ENCODE results near the gene CYBC1.

CYBC1 gene

GRCh38 chr17:82487910-82488309 is 37.4 kb upstream of the CYBC1 start:
- H3K27me3 ChIP-seq (ENCODE audit: insufficient read depth, insufficient read length), result no peaks in the 10 kb centered on the region
- peaks cover 4% of the 10 kb centered on the region for H3K4me1 ChIP-seq (ENCODE audit: insufficient read depth, insufficient read length)
- no peak overlapping the region for H3K4me3 ChIP-seq (ENCODE audit: insufficient read length, low read depth)
- no peak for TF ChIP-seq ZNF274 (IDR thresholded peaks at IDR 0.05; ENCODE audit: low read depth, low read length)
- no peak for TF ChIP-seq YY1 (IDR thresholded peaks at IDR 0.05; ENCODE audit: insufficient read depth, insufficient read length)
- no peak for TF ChIP-seq SUZ12 (IDR thresholded peaks at IDR 0.05; ENCODE audit: extremely low read depth, insufficient read depth, insufficient read length)
- DNase-seq (ENCODE audit: low read depth, low spot score), result no peak
- H3K36me3 ChIP-seq (ENCODE audit: insufficient read depth, insufficient read length, low read length), result peaks cover 60% of the 10 kb centered on the region
- H3K9me3 ChIP-seq (ENCODE audit: insufficient read depth, low read length), result no peaks in the 10 kb centered on the region
- no peak overlapping the region for H3K9ac ChIP-seq (ENCODE audit: insufficient read length, low read depth)

GRCh38 chr17:82486231-82487094 is 35.9 kb upstream of the CYBC1 start:
- peaks cover 73% of the 10 kb centered on the region for H3K36me3 ChIP-seq (ENCODE audit: insufficient read depth, insufficient read length, low read length)

GRCh38 chr17:82483836-82484235 is 33.3 kb upstream of the CYBC1 start:
- Histone ChIP-seq H3K9ac (ENCODE audit: insufficient read length, low read depth) (no peak overlapping the region), H3K9me3 (ENCODE audit: insufficient read depth, low read length) (no peaks in the 10 kb centered on the region), H3K36me3 (ENCODE audit: insufficient read depth, insufficient read length, low read length) (peaks cover 88% of the 10 kb centered on the region), H3K27me3 (ENCODE audit: insufficient read depth, insufficient read length) (no peaks in the 10 kb centered on the region), H3K4me1 (ENCODE audit: insufficient read depth, insufficient read length) (peaks cover 4% of the 10 kb centered on the region), H3K4me3 (ENCODE audit: insufficient read length, low read depth) (no peak overlapping the region)
- no peak for TF ChIP-seq YY1 (IDR thresholded peaks at IDR 0.05; ENCODE audit: insufficient read depth, insufficient read length)
- TF ChIP-seq SUZ12 (IDR thresholded peaks at IDR 0.05; ENCODE audit: extremely low read depth, insufficient read depth, insufficient read length), result no peak
- no peak for TF ChIP-seq ZNF274 (IDR thresholded peaks at IDR 0.05; ENCODE audit: low read depth, low read length)
- DNase-seq (ENCODE audit: low read depth, low spot score), result no peak

More at GRCh38 chr17:82486231-82487094, 35.9 kb upstream of the CYBC1 start:
- Histone ChIP-seq H3K27me3 (ENCODE audit: insufficient read depth, insufficient read length) (no peaks in the 10 kb centered on the region), H3K4me1 (ENCODE audit: insufficient read depth, insufficient read length) (peaks cover 4% of the 10 kb centered on the region), H3K4me3 (ENCODE audit: insufficient read length, low read depth) (no peak overlapping the region), H3K9me3 (ENCODE audit: insufficient read depth, low read length) (no peaks in the 10 kb centered on the region), H3K9ac (ENCODE audit: insufficient read length, low read depth) (no peak overlapping the region)
- no peak for DNase-seq (ENCODE audit: low read depth, low spot score)
- TF ChIP-seq YY1 (IDR thresholded peaks at IDR 0.05; ENCODE audit: insufficient read depth, insufficient read length) (no peak), ZNF274 (IDR thresholded peaks at IDR 0.05; ENCODE audit: low read depth, low read length) (no peak), SUZ12 (IDR thresholded peaks at IDR 0.05; ENCODE audit: extremely low read depth, insufficient read depth, insufficient read length) (no peak)

GRCh38 chr17:82483204-82483660 is 32.7 kb upstream of the CYBC1 start:
- peaks cover 4% of the 10 kb centered on the region for H3K4me1 ChIP-seq (ENCODE audit: insufficient read depth, insufficient read length)
- no peak for DNase-seq (ENCODE audit: low read depth, low spot score)
- H3K4me3 ChIP-seq (ENCODE audit: insufficient read length, low read depth), result no peak overlapping the region
- H3K27me3 ChIP-seq (ENCODE audit: insufficient read depth, insufficient read length), result no peaks in the 10 kb centered on the region
- H3K36me3 ChIP-seq (ENCODE audit: insufficient read depth, insufficient read length, low read length), result peaks cover 89% of the 10 kb centered on the region
- no peaks in the 10 kb centered on the region for H3K9me3 ChIP-seq (ENCODE audit: insufficient read depth, low read length)
- TF ChIP-seq YY1 (IDR thresholded peaks at IDR 0.05; ENCODE audit: insufficient read depth, insufficient read length) (no peak), SUZ12 (IDR thresholded peaks at IDR 0.05; ENCODE audit: extremely low read depth, insufficient read depth, insufficient read length) (no peak), ZNF274 (IDR thresholded peaks at IDR 0.05; ENCODE audit: low read depth, low read length) (no peak)
- H3K9ac ChIP-seq (ENCODE audit: insufficient read length, low read depth), result no peak overlapping the region

- Histone ChIP-seq H3K4me1 (ENCODE audit: insufficient read depth, insufficient read length) (no peaks in the 10 kb centered on the region), H3K27me3 (ENCODE audit: insufficient read depth, insufficient read length) (no peaks in the 10 kb centered on the region)
Observed at GRCh38 chr17:82480318-82480717, 29.8 kb upstream of the CYBC1 start.

GRCh38 chr17:82479602-82480001 is 29.1 kb upstream of the CYBC1 start:
- Histone ChIP-seq H3K4me1 (ENCODE audit: insufficient read depth, insufficient read length) (no peaks in the 10 kb centered on the region), H3K36me3 (ENCODE audit: insufficient read depth, insufficient read length, low read length) (peaks cover 66% of the 10 kb centered on the region), H3K27me3 (ENCODE audit: insufficient read depth, insufficient read length) (no peaks in the 10 kb centered on the region), H3K9ac (ENCODE audit: insufficient read length, low read depth) (no peak overlapping the region), H3K9me3 (ENCODE audit: insufficient read depth, low read length) (no peaks in the 10 kb centered on the region), H3K4me3 (ENCODE audit: insufficient read length, low read depth) (no peak overlapping the region)
- TF ChIP-seq SUZ12 (IDR thresholded peaks at IDR 0.05; ENCODE audit: extremely low read depth, insufficient read depth, insufficient read length) (no peak), YY1 (IDR thresholded peaks at IDR 0.05; ENCODE audit: insufficient read depth, insufficient read length) (no peak), ZNF274 (IDR thresholded peaks at IDR 0.05; ENCODE audit: low read depth, low read length) (no peak)
- DNase-seq (ENCODE audit: low read depth, low spot score), result no peak

More at GRCh38 chr17:82480318-82480717, 29.8 kb upstream of the CYBC1 start:
- peak overlapping the region; percentile 28 for H3K9ac ChIP-seq (ENCODE audit: insufficient read length, low read depth)
- H3K9me3 ChIP-seq (ENCODE audit: insufficient read depth, low read length), result no peaks in the 10 kb centered on the region
- TF ChIP-seq SUZ12 (IDR thresholded peaks at IDR 0.05; ENCODE audit: extremely low read depth, insufficient read depth, insufficient read length), result no peak
- no peak for TF ChIP-seq ZNF274 (IDR thresholded peaks at IDR 0.05; ENCODE audit: low read depth, low read length)
- TF ChIP-seq YY1 (IDR thresholded peaks at IDR 0.05; ENCODE audit: insufficient read depth, insufficient read length), result no peak
- H3K4me3 ChIP-seq (ENCODE audit: insufficient read length, low read depth), result no peak overlapping the region
- no peak for DNase-seq (ENCODE audit: low read depth, low spot score)
- H3K36me3 ChIP-seq (ENCODE audit: insufficient read depth, insufficient read length, low read length), result peaks cover 72% of the 10 kb centered on the region

GRCh38 chr17:82477934-82478333 is 27.4 kb upstream of the CYBC1 start:
- no peak for DNase-seq (ENCODE audit: low read depth, low spot score)
- Histone ChIP-seq H3K9me3 (ENCODE audit: insufficient read depth, low read length) (no peaks in the 10 kb centered on the region), H3K4me3 (ENCODE audit: insufficient read length, low read depth) (no peak overlapping the region), H3K9ac (ENCODE audit: insufficient read length, low read depth) (peak overlapping the region; percentile 26), H3K36me3 (ENCODE audit: insufficient read depth, insufficient read length, low read length) (peaks cover 55% of the 10 kb centered on the region), H3K27me3 (ENCODE audit: insufficient read depth, insufficient read length) (no peaks in the 10 kb centered on the region), H3K4me1 (ENCODE audit: insufficient read depth, insufficient read length) (no peaks in the 10 kb centered on the region)
- TF ChIP-seq ZNF274 (IDR thresholded peaks at IDR 0.05; ENCODE audit: low read depth, low read length) (no peak), YY1 (IDR thresholded peaks at IDR 0.05; ENCODE audit: insufficient read depth, insufficient read length) (no peak), SUZ12 (IDR thresholded peaks at IDR 0.05; ENCODE audit: extremely low read depth, insufficient read depth, insufficient read length) (no peak)

Data from NT2/D1 (cell line).